Lung microvascular endothelial cell (primary cell): ENCODE data around the gene OBSL1. TPM values are rescaled to one million over a fixed set of nuclear protein-coding genes. Genes with fewer than 3 reads are reported as not detected.

Experiments used
- DNase-seq, 2 donors: peaks; one replicate each; pipeline versions ENCODE4 v3.0.0 to v3.0.0-alpha.2; 2010; ENCODE audit warnings: low read depth in 2 of 2
- total RNA-seq: library from RNA; depleted of rRNA; stranded (reverse); fragments of >200 nt; gene quantifications from 2 replicates; pipeline ENCODE4 v1.2.1, GENCODE V29; 2014

The OBSL1 gene
- total RNA-seq, result 13.9 and 28.6 TPM in 2 replicates

DNA sequence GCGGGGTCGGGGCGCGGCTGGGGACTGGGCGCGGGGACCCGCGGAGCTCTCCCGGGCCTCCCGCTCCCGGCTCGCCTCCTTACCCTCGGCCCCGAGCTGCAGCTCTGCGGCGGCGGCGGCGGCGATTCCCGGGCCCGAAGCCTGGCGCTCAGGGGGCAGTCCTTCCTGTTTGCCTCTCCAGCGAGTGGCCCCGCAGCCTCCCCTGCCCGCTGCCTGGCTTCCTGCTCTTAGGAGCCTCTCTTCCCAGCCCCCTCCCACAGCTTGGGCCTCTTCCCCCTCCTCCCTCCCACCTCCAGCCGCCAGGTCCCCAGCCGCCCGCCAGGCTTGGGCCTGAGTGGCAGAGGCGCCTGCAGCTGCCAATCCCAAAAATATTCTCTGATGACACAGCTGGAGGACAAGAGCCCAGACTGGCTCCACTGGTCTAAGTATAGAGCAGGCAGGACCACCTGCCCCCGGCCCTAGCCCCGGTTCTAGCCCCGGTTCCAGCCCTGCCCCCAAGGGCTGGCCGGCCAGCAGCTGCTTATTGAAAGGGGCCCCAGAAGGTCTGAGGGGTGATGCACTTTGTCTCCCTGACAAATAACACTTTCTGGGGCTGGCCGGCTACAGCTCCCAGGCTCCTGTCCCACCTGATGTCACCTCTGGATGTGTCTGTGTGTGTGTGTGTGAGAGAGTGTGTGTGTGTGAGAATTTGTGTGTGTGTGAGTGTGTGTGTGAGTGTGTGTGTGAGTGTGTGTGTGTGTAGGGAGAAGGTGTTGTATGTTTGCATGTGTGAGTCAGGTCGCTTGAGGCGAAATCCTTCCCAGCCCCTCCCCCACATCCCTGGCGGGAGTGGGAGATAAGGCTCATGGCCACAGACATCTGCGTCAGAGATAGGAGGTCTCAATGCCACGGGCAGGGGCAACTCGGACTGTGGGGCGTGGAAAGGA is at the start of gene OBSL1:
Gene OBSL1, minus strand, starts transcription at position 229 of the 926 bp plus-strand sequence. CDS start 307 bp downstream, outside the sequence.
- peak; percentile 39 to 71 for DNase-seq

DNA sequence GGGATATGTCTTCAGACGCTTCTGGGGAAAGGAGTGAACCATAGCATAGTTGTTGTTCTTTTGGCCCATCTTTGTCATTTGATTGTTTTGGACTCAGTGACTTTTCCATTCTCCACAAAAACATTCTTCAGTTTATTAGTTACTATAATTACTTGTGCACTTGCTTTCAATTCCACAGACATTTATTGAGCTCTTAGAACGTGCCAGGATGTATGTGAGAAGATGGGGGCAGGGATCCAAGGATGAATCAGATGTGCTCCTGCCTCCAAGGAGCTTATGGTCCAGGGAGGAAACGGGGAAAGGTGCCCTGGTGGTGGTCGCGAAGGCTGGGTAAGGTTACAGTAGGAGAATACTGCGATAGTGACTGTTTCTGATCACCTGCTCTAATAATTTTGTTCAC is 49.2 kb upstream of the OBSL1 start:
- no peak for DNase-seq

DNA sequence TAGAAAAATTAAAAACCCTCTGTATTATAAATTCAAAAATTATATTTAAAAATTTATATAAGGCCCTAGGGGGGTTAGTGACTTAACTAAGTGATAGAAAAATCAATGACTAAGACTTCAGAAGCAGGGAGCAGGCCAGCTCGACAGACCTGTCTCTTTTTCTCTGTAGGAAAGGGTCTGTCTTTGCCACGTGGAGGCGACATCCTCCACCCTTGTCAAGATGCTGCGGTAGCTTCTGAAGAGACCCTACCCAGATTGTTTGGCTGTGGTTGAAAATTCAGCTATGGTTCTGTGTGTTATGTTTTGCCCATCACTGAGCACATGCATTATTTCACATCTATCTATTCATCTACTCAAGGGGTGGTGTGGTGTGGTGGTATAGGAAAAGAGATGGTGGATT is 47.9 kb upstream of the OBSL1 start:
- no peak for DNase-seq

DNA sequence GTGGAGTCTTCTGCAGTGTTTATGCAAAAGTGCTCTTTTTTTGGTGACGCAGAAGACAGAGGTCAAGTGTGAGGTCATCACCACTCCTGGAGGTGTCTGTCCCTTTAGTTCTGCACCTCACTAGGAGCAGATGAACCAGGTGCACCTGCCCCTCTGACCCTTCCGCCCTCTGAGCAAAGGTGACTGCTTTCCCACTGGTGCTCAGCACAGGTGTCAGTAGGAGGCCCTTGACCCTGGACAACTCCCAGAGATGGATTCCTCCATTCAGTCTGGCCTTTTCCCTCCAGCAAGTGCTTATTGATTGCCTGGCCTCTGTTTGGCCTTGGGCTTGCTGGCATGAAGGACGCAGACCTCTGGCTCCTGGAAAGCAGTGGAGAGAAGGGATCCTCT is 47.4 kb upstream of the OBSL1 start:
- no peak for DNase-seq

DNA sequence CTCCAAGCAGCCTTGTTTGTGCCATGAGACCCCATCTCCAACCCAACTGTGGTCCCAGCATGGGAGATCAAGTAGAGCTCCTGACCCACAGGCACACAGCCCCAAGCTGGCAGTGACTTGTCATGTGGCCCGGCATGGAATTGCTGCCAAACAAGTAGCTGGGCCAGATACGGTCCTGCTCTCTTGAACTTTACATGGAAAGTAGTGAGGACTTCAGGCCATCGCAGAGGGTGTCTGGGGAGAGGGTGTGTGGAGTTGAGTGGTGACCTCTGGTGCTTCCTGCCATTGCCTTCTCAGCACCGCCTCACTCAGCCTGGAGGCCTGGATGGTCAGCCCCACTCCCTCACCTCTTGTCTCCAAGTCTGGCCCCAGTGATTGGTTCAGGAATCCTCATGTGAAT is 45.2 kb upstream of the OBSL1 start:
- no peak for DNase-seq

DNA sequence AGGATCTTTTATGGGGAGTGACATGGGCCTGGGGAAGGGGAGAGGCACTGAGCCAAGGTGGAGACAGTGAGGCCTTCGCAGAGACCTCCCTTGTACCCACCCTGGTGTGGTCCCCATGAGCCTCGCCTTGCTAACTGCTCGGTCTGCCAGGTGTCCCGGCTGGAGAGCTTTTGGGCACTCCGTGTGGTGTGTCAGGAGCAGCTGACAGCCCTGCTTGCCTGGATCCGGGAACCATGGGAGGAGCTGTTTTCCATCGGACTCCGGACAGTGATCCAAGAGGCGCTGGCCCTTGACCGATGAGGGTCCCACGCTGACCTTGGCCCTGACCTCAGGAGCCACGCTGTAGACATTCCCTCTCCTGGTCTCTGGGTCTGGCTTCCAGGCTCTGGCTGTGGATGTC is 44.6 kb upstream of the OBSL1 start:
- no peak for DNase-seq

DNA sequence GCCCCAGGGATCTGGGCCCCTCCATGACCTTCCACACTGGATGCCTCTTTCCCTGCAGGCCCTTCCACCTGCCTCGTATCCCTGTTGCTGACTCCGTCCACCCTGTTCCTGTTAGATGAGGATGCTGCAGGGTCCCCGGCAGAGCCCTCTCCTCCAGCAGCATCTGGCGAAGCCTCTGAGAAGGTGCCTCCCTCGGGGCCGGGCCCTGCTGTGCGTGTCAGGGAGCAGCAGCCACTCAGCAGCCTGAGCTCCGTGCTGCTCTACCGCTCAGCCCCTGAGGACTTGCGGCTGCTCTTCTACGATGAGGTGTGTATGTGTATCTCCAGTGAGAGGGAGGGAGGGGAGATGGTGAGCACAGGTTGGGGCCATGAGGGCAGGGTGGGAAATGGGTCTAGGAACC is 43.7 kb upstream of the OBSL1 start:
- DNase-seq, result no peak

DNA sequence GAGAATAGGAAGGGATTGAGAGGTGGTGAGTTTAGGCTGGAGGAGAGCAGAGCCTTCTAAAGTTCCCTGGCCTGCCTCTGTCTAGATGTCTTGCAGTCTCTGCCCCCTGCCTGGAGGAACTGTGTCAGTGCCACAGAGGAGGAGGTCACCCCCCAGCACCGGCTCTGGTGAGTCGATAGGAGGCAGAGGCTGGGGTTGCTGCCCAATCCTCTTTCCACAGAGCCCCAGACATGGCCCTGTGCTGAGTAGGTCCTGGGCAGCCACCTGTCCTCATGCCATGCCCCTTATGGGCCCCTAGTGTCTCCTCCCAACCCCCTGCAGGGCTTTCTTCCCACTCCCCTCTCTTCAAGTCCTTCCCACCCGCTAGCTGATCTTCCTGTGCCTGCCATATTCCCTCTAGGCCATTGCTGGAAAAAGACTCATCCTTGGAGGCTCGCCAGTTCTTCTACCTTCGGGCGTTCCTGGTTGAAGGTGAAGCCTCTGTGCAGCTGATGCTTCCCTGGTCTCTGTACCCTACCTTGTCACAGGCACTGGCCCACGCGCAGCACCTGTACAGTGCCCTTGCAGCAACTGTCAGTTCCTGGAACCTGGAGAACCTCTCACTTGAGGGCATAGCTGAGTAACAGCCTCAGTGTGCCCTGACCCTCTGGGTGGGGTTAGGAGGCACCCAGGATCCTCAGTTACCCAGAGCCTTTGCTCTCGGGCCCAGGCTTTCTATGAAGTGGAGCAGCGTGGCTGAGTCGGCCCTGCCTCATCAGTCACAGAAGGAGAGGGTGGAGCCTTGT is 42.9 kb upstream of the OBSL1 start:
- no peak for DNase-seq

DNA sequence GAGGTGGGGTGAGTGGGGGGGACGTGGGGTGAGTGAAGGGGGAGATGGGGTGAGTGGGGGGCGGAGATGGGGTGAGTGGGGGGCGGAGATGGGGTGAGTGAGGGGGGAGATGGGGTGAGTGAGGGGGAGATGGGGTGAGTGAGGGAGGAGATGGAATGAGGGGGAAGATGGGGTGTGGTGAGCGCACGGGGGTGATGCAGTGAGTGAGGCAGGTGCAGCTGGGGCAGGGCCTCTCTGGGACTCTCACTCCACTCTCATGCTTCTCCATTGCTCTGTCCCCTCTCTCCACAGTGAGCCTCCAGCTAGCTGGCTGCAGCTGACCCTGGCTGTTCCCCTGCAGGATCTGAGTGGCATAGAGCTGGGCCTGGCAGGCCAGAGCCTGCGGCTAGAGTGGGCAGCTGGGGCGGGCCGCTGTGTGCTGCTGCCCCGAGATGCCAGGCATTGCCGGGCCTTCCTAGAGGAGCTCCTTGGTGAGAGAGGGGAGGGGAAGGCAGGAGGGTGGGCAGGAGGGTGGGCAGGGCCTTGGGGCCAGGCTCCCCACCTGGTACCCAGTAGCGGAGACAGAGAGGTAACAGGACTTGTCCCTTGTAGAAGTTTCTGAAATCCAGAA is 42.2 kb upstream of the OBSL1 start:
- no peak for DNase-seq

DNA sequence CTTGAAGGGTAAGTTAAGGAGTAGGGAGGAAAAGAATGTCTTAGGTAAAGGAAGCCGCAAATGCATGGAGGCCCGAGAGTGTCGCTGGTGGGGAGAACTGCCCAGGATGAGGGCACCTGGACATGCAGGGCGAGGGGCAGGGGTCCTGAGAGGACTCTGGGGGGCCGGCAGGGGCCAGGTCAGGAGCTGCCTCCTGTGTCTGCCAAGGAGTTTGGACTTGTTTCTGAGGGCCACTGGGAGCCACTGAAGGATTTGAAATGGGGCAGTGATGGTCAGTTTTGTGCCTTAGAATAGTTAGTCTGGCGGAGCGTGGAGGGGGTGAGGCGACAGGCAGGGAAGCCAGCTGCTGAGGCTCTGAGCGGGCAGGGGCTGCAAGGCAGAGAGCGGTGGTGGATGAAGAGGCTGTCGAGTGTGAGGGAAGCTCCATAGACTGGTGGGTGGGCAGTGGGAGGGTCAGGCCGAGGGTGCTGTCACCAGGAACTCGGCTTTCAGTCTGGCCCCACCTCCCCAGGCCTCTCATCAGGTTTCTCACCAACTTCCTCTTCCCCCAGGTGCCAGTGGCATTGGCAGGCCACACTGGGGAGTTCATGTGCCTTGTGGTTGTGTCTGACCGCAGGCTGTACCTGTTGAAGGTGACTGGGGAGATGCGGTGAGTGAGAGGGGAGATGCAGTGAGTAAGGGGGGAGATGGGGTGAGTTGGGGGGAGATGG is 41.4 kb upstream of the OBSL1 start:
- DNase-seq, result no peak

DNA sequence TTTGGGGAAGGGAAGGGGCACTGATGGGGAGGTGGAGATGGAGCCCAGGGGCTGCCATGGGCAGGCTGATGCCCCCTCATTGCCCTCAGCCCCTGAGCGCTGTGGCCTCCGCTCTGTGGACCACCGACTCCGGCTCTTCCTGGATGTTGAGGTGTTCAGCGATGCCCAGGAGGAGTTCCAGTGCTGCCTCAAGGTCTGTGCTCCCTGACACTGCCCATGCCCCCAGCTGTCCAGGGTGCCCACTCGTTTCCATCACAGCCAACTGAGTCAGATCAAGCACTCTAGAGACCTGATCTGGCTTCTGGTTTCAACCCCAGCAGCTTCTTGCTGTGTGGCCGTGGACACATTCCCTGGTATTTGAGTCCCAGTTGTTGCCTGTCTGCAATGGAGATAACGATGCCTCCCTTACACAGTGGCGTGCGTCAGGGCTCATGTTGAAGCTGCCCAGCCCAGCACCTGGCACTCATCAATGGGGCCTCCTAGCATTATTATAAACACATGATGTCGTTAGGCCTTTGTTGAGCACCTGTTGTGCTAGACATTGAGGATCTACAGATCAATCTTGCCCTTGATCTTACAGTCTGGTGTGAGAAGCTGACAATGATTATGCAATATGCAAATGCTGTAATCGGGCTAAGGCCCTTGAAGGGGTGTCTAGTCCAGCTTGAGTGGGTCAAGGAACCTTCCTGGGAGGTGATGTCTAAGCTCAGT is 40.7 kb upstream of the OBSL1 start:
- DNase-seq, result no peak

DNA sequence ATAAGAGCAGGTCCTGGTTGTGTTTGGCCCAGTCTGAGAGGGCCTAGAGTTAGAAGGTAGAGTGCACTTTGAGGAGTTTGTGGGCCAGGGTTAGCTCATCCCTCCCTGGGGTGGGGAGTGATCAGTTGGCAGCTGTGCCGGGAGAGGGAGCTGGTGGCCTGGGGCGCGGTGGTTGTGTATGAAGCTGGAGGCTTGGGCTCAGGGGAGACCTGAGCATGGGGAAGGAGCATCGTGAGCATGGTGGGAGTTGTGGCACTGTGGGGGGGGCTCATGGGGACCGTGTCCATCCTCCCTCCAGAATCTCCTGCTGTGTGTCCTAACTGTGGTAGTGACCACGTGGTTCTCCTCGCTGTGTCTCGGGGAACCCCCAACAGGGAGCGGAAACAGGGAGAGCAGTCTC is 40.0 kb upstream of the OBSL1 start:
- no peak for DNase-seq

DNA sequence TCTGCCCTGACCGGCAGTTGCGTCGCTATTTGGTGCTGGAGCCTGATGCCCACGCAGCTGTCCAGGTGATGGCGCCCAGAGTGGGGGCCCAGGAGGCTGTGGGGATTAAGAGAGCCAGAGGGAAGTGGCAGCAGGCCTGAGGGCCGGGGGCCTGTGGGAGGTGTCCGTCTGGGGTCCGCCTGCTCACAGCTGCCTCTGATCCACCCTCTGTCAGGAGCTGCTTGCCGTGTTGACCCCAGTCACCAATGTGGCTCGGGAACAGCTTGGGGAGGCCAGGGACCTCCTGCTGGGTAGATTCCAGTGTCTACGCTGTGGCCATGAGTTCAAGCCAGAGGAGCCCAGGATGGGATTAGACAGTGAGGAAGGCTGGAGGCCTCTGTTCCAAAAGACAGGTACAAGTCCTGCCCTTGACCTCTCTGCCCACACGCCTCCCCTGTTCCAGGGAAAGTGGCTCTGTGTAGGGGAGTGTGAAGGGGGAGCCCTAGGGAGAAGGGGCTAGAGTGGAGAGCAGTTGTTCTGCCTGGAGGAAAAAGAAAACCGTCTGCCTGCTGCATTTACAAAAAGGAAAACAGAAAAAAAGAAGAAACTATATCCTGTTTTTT is 37.9 kb upstream of the OBSL1 start:
- no peak for DNase-seq

DNA sequence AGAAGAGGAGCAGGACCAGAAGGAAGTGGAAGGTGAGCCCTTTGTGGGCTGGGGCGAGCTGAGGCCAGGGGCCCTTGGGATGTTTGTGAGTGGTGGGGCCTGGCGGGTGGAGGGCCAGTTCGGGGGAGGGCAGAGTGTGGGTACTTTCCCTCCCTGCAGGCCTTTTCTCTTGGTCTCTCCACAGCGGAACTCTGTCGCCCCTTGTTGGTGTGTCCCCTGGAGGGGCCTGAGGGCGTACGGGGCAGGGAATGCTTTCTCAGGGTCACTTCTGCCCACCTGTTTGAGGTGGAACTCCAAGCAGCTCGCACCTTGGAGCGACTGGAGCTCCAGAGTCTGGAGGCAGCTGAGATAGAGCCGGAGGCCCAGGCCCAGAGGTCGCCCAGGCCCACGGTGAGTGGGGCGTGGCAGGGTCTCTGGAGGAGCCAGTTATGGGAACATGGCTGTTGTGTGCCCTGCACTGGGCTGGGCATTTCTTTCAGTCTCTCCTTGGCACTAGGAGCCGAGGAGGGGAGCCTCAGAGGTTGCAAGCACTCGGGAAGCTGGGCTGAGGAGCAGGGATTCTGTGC is 37.1 kb upstream of the OBSL1 start:
- no peak for DNase-seq

DNA sequence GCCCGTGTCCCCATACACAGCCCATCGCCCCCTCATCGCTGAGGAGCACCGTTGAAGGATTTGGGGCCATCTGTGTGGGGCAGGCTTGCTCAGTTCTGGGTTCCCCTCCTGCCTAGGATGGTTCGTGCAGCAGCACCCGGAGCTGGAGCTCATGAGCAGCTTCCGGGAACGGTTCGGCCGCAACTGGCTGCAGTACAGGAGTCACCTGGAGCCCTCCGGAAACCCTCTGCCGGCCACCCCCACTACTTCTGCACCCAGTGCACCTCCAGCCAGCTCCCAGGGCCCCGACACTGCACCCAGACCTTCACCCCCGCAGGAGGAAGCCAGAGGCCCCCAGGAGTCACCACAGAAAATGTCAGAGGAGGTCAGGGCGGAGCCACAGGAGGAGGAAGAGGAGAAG is 36.6 kb upstream of the OBSL1 start:
- DNase-seq, result no peak

DNA sequence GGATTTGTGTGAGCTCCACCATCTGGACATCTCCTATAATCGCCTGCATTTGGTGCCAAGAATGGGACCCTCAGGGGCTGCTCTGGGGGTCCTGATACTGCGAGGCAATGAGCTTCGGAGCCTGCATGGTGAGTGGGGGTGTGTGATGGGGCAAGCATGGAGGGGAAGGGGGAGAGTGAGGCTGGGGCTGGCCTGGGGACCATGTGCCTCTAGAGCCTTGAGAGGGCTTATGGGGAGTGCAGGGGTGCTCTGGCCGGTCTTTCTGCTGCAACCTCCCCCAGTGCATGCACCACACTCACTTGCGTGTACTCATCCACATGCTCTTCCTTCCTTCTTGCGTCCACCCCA is 34.2 kb upstream of the OBSL1 start:
- DNase-seq, result no peak

DNA sequence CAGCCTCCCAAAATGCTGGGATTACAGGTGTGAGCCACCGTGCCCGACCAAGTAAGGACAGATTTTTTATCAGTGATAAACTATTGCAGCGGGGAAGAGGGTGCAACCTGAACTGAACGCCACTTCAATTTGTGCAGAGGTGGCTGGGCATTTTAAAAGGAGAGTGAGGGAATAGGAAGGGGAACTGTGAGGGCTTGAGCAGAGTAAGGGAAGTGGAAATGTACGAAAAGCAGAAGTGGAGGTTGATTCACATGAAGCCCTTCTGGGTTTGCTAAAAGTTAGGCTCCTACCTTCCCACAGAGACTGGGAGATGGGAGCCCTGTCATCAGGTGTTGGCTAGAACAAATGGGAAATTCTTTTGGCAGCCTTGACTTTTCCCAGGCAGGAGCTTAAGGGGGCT is 32.4 kb upstream of the OBSL1 start:
- no peak for DNase-seq

DNA sequence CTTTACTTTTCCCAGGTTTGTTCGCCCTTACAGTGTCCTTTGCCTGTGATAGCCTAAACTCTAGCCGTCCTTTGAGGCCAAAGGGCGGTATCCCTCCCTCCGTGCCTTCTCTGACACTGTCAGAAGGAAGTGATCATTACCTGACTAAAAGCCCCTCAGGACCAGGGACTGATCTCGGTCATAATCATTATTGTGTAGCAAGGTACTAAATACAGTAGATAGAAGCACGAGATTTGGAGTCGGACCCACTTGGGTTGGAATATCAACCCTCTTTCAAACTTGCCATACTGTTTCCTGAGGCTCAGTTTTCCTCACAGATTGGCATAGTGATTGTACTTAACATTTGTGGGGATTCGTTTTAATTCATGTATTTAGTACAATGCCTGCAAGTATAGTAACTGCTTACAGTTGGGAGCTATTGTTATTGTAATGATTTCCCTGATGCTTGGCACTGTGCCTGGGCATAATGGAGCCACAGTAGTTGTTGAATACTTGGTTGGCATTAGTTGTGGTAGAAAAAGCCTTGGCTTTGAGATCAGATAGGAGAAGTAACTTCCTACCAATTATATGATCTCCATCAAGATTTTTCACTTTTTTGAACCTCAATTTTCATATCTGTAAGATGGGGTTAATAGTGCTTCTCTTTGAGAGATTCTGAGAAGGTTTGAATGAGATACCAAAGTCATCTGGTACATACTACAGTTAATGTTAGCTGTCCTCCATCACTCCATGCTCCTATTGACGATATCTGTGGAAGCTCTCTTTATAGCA is 27.2 kb upstream of the OBSL1 start:
- DNase-seq, result peak; percentile 33 to 53

DNA sequence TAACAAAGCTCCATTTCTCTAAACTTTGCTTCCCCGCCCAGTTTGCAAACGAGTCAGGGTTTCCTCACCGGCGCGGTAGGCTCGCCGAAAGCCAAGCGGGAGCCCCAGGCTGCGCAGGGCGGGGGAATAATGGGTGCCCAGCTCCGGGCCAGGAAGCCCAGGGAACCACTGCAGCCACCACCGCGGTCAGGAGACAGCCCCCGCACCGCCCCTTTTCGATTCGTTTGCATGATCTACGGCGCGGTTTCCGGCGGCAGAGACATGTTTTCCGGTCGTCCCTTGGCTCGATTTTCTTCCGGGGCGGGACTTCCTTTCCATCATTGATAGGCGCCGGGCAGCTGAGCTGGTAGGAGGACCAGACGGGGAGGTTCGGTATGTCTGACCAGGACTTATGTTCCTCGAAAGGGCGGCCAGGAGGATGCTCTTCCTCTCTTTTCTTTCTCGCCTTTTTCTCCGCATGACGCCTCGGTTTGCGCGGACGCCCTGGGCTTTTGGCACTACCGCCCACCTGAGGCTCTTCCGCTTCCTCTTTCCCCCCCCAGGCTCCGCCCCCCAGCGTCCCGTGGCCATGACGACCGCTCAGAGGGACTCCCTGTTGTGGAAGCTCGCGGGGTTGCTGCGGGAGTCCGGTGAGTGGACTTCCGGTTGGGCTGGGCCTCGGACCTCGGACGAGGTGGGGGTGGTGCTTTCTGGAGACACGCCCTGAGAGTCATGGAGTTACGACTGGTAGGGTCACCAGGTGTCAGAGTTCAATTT is 26.4 kb upstream of the OBSL1 start, which contains the start of gene STK11IP:
Gene STK11IP, plus strand, starts transcription at position 306 of the 756 bp plus-strand sequence. Its CDS starts 263 bp downstream, at position 569.
- peak; percentile 97 to 98 for DNase-seq
